Adrenal gland (tissue), 12 donors: ENCODE data around the gene DEDD. TPM values are rescaled to one million over a fixed set of nuclear protein-coding genes. Genes with fewer than 3 reads are reported as not detected.

ENCODE experiments used
- DNase-seq, 7 donors: peaks; one replicate each; pipeline ENCODE4 v3.0.0-alpha.2; 2019 to 2020
- H3K27ac ChIP-seq, 5 donors: fragments of 200-600 bp; sonication (generic) in 4 of 5; 1 replicate in 3 of 5; 2 replicates in 2 of 5; pipeline versions ENCODE4 v1.5.1 to v1.8.0; 2016 to 2020; ENCODE audit warnings: mild to moderate bottlenecking in 1 of 5
- H3K27me3 ChIP-seq: fragments of 200-600 bp; 2 replicates; pipeline ENCODE4 v1.8.0; 2021
- H3K36me3 ChIP-seq, 2 donors: fragments of 200-600 bp; replicated peaks in 1 of 2; 1 replicate in 1 of 2; 2 replicates in 1 of 2; pipeline versions ENCODE4 v1.5.1 to v1.8.0; 2018 to 2022
- H3K4me1 ChIP-seq, 2 donors: fragments of 200-600 bp; replicated peaks in 1 of 2; 1 replicate in 1 of 2; 2 replicates in 1 of 2; pipeline versions ENCODE4 v1.5.1 to v1.8.0; 2018 to 2021
- H3K4me3 ChIP-seq, 4 donors: fragments of 200-600 bp; sonication (generic) in 3 of 4; one replicate each; pipeline ENCODE4 v1.5.1; 2016 to 2018
- H3K9me3 ChIP-seq, 3 donors: fragments of 200-600 bp; sonication (generic) in 1 of 3; replicated peaks in 1 of 3; 1 replicate in 2 of 3; 2 replicates in 1 of 3; pipeline versions ENCODE4 v1.5.1 to v1.8.0; 2016 to 2021
- CTCF ChIP-seq, 6 experiments: fragments of 450-650 bp in 4 of 6; fragments of 200-600 bp in 2 of 6; sonication (generic) in 1 of 6; IDR thresholded peaks; 1 replicate in 5 of 6; 2 replicates in 1 of 6; pipeline versions ENCODE4 v1.5.1 to v1.8.0; 2016 to 2021; ENCODE audit warnings: antibody characterized with exemption in 6 of 6, mild to moderate bottlenecking in 2 of 6, moderate library complexity in 1 of 6
- POLR2A ChIP-seq, 2 donors: fragments of 450-650 bp; IDR thresholded peaks; one replicate each; pipeline ENCODE4 v1.6.1; 2017; ENCODE audit warnings: antibody characterized with exemption in 2 of 2, mild to moderate bottlenecking in 2 of 2, moderate library complexity in 1 of 2
- WGBS, 4 donors: extraction: QIAGEN DNeasy Blood & Tissue Kit in 2 of 4; methylation state at CpG; one replicate each; pipeline versions ENCODE4 v1.1.5 to v1.1.7; 2013 to 2017; 5-methylcytosine and 5-hydroxymethylcytosine counted together
- intact Hi-C, 2 donors: fragments of 100-400 bp; cut with DNase I; formaldehyde crosslinking; loops; one replicate each; pipeline versions ENCODE4 v1.14.1 to v1.15.0; 2022 to 2023
- polyA plus RNA-seq, 3 donors: library from polyadenylated mRNA; stranded (reverse); fragments of 200-250 nt in 2 of 3; fragments of 350-450 nt in 1 of 3; fragmentation: Illumina TruSeq in 1 of 3; extraction: RNeasy Lipid Tissue Mini Kit (QIAGEN cat#74804) in 1 of 3; gene quantifications; one replicate each; pipeline ENCODE4 v1.2.3, GENCODE V29; 2013 to 2014
- total RNA-seq, 9 donors: library from RNA; depleted of rRNA in 4 of 9; stranded (reverse); fragments of >200 nt in 4 of 9; fragments of 120-200 nt in 1 of 9; fragmentation: NEBNext Ultra II Directional in 1 of 9; extraction: Animal tissue kit (Norgen Biotek cat#: 25700) in 1 of 9; gene quantifications; one replicate each; pipeline versions ENCODE4 v1.1.0 to v1.2.4, GENCODE V29; 2013 to 2023
- donor health status: healthy with polysubstance abuse.
- donor health status: Bipolar disorder and iron deficiency.
- donor health status: DM: yes; HTN: yes; CAD: no.
- donor health status: DM: no; HTN: no; CAD: no.
- donor health status: DM: no; HTN: no; CAD: no.
- donor health status: DM: yes; HTN: yes; CAD: no.

DEDD gene
- total and polyA plus RNA-seq, 12 donors = 22.0 to 38.2 (median 32.3) TPM

GRCh38 chr1:161137881-161138280, 5.4 kb upstream of the DEDD start:
- TF ChIP-seq CTCF (IDR thresholded peaks at IDR 0.05) (no peak), POLR2A (IDR thresholded peaks at IDR 0.05) (no peak)
- H3K4me3 ChIP-seq = no peak overlapping the region
- intact Hi-C loops = no loop called here
- no peak for DNase-seq
- H3K9me3 ChIP-seq = no peaks in the 10 kb centered on the region
- no peaks in the 10 kb centered on the region for H3K36me3 ChIP-seq
- H3K4me1 ChIP-seq = peaks cover 0 to 20% of the 10 kb centered on the region in 2 donors
- peak overlapping the region in 1 of 5 donors; percentile 1 for H3K27ac ChIP-seq
- no peaks in the 10 kb centered on the region for H3K27me3 ChIP-seq
- 76 to 85% (median 78%) methylated on average over 3 of the region's 3 CpGs for WGBS, 4 donors

- peaks cover 16 to 49% of the 10 kb centered on the region in 2 donors for H3K4me1 ChIP-seq
- peaks cover 0 to 17% of the 10 kb centered on the region in 2 donors for H3K36me3 ChIP-seq
- intact Hi-C loops = no loop called here
- WGBS, 4 donors = 4 to 5% (median 5%) methylated on average over 11 of the region's 11 CpGs
- no peaks in the 10 kb centered on the region for H3K9me3 ChIP-seq
- H3K27me3 ChIP-seq = no peaks in the 10 kb centered on the region
- peak overlapping the region; percentile 7 to 91 (median 76) for H3K4me3 ChIP-seq
- no peak for TF ChIP-seq POLR2A (IDR thresholded peaks at IDR 0.05)
- TF ChIP-seq CTCF (IDR thresholded peaks at IDR 0.05) = no peak
- H3K27ac ChIP-seq = peak overlapping the region; percentile 71 to 99 (median 97)
- DNase-seq = no peak
Measured at GRCh38 chr1:161133220-161133740, 813 bp upstream of the DEDD start.

GRCh38 chr1:161131523-161132409, 701 bp downstream of the DEDD start:
- no peaks in the 10 kb centered on the region for H3K9me3 ChIP-seq
- peak overlapping the region; percentile 71 to 99 (median 97) for H3K27ac ChIP-seq
- peak in 1 of 7 donors; percentile 50 for DNase-seq
- peaks cover 16 to 57% of the 10 kb centered on the region in 2 donors for H3K4me1 ChIP-seq
- H3K4me3 ChIP-seq = peak overlapping the region; percentile 37 to 91 (median 76)
- peaks cover 0 to 26% of the 10 kb centered on the region in 2 donors for H3K36me3 ChIP-seq
- no peaks in the 10 kb centered on the region for H3K27me3 ChIP-seq
- intact Hi-C loops = no loop called here
- TF ChIP-seq CTCF (IDR thresholded peaks at IDR 0.05) = no peak
- peak in 1 of 2 donors; percentile 16 for TF ChIP-seq POLR2A (IDR thresholded peaks at IDR 0.05)
- 4% methylated on average over 19 to 22 of the region's 22 CpGs for WGBS, 4 donors

GRCh38 chr1:161130266-161130665, 2.2 kb downstream of the DEDD start:
- H3K9me3 ChIP-seq = no peaks in the 10 kb centered on the region
- H3K4me3 ChIP-seq = no peak overlapping the region
- no peak for DNase-seq
- peaks cover 0 to 30% of the 10 kb centered on the region in 2 donors for H3K36me3 ChIP-seq
- WGBS, 4 donors = 43 to 59% (median 49%) methylated on average over 1 of the region's 1 CpG
- peak overlapping the region in 1 of 5 donors; percentile 99 for H3K27ac ChIP-seq
- peaks cover 16 to 57% of the 10 kb centered on the region in 2 donors for H3K4me1 ChIP-seq
- intact Hi-C loops = no loop called here
- no peak for TF ChIP-seq POLR2A (IDR thresholded peaks at IDR 0.05)
- TF ChIP-seq CTCF (IDR thresholded peaks at IDR 0.05) = no peak
- no peaks in the 10 kb centered on the region for H3K27me3 ChIP-seq
